Measurements from ENCODE around the gene ADAMTS16. TPM values are rescaled to one million over a fixed set of nuclear protein-coding genes. Genes with fewer than 3 reads are reported as not detected.

Gene ADAMTS16
- total RNA-seq, 1 experiment from 2014 or later = 0.28 TPM

DNA sequence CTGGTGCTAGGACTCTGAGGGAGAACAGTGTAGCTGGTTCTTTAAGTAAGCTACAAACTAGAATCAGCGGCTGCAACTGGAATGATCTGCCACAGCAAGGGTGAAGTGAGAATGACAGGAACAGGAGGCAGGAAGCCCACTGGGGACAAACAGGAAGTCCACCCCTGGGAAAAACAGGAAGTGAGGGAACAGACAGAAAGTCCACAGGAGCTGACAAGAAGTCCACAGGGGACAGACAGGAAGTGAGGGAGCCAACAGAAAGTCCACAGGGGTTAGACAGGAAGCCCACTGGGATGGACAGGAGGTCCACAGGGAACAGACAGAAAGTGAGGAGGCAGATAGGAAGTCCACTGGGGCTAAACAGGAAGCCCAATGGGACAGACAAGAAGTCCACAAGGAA is 15.5 kb downstream of the ADAMTS16 start:
- H3K27ac ChIP-seq (ENCODE audit: low read depth, low read length, poor library complexity, severe bottlenecking) = no peak overlapping the region
- peak; percentile 69 for DNase-seq (ENCODE audit: low spot score)
- ChIA-PET POLR2A (ENCODE audit: low non-redundant PET) (no interaction called here), CTCF (no interaction called here)
- H3K27me3 ChIP-seq (replicated peaks; ENCODE audit: insufficient read depth, low read depth, low read length, poor library complexity) = no peaks in the 10 kb centered on the region
- peaks cover 12% of the 10 kb centered on the region for H3K4me1 ChIP-seq (ENCODE audit: insufficient read depth, low read length, poor library complexity, severe bottlenecking)
- H3K4me3 ChIP-seq (ENCODE audit: low read depth, low read length, poor library complexity, severe bottlenecking) = no peak overlapping the region
- intact Hi-C loops (cut with micrococcal nuclease; ENCODE audit: unreplicated experiment) = no loop called here
- no peaks in the 10 kb centered on the region for H3K36me3 ChIP-seq (ENCODE audit: insufficient read depth, low read length, poor library complexity, severe bottlenecking)
- TF ChIP-seq EZH2 (IDR thresholded peaks at IDR 0.05; ENCODE audit: borderline replicate concordance, low read depth, low read length, poor library complexity, severe bottlenecking) = no peak
- TF ChIP-seq, protein P1, sequence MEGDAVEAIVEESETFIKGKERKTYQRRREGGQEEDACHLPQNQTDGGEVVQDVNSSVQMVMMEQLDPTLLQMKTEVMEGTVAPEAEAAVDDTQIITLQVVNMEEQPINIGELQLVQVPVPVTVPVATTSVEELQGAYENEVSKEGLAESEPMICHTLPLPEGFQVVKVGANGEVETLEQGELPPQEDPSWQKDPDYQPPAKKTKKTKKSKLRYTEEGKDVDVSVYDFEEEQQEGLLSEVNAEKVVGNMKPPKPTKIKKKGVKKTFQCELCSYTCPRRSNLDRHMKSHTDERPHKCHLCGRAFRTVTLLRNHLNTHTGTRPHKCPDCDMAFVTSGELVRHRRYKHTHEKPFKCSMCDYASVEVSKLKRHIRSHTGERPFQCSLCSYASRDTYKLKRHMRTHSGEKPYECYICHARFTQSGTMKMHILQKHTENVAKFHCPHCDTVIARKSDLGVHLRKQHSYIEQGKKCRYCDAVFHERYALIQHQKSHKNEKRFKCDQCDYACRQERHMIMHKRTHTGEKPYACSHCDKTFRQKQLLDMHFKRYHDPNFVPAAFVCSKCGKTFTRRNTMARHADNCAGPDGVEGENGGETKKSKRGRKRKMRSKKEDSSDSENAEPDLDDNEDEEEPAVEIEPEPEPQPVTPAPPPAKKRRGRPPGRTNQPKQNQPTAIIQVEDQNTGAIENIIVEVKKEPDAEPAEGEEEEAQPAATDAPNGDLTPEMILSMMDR (conservative IDR thresholded peaks at IDR 0.05; ENCODE audit: low read depth, low read length) = no peak
- peaks cover under 1% of the 10 kb centered on the region for H3K9me3 ChIP-seq (ENCODE audit: low read depth, low read length, poor library complexity, severe bottlenecking)
- BruUV-seq (replicated peaks) = no TSS peak

DNA sequence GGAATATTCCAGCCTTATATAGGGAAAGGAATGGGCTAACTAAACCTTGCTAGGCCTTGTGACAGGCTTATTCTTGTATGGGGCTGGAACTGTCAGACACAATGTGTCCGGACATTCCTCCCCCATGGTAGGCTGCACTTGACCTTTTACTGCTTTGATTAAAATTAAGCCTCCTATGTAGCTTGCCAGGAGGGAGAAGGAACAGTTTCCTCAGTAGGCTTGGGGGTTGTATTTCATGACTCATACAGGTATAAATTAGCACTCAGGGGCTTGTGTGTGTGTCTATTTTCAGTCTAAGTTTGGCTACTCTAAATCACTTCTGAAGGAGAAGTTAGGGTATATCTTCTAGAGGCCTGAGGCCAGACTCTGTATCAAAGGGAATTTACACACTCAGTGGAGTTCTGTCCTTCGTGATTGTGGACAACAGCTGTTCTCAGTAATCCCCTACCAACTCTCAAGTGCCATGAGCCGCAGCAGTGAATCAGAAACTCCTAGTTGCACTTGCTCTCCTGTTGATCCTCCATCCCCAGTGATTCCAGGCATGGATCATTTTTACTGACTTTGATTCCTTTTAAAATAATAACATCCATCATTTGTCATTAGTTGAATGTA is 16.4 kb downstream of the ADAMTS16 start:
- ChIA-PET POLR2A (ENCODE audit: low non-redundant PET) (no interaction called here), CTCF (no interaction called here)
- DNase-seq (ENCODE audit: low spot score) = no peak
- Histone ChIP-seq H3K4me1 (ENCODE audit: insufficient read depth, low read length, poor library complexity, severe bottlenecking) (peaks cover 12% of the 10 kb centered on the region), H3K36me3 (ENCODE audit: insufficient read depth, low read length, poor library complexity, severe bottlenecking) (no peaks in the 10 kb centered on the region), H3K27me3 (replicated peaks; ENCODE audit: insufficient read depth, low read depth, low read length, poor library complexity) (no peaks in the 10 kb centered on the region), H3K27ac (ENCODE audit: low read depth, low read length, poor library complexity, severe bottlenecking) (no peak overlapping the region), H3K9me3 (ENCODE audit: low read depth, low read length, poor library complexity, severe bottlenecking) (no peaks in the 10 kb centered on the region), H3K4me3 (ENCODE audit: low read depth, low read length, poor library complexity, severe bottlenecking) (no peak overlapping the region)
- TF ChIP-seq, protein P1 (conservative IDR thresholded peaks at IDR 0.05; ENCODE audit: low read depth, low read length) = no peak
- TF ChIP-seq EZH2 (IDR thresholded peaks at IDR 0.05; ENCODE audit: borderline replicate concordance, low read depth, low read length, poor library complexity, severe bottlenecking) = no peak
- intact Hi-C loops (cut with micrococcal nuclease; ENCODE audit: unreplicated experiment) = no loop called here
- BruUV-seq (replicated peaks) = no TSS peak

DNA sequence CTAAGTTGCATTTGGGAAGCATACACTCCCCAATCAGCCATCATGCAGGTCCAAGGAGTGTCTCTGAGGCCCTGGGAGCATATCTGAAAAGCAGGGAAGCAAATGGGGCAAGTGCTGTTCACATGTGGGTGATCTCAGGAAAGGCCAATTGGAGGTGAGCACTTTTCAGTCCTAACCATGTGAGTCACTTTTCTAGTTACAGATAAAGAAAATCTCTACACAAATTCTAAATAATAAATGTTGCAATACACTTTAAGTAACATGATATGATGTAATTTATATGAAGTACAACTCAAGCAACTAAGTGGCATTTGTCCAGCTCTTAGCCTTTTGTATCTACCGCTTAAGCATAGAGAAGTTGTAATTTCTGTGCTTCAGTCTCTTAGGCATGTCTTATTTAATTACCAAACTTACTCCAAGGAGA is 18.4 kb downstream of the ADAMTS16 start:
- no TSS peak for BruUV-seq (replicated peaks)
- H3K27ac ChIP-seq (ENCODE audit: low read depth, low read length, poor library complexity, severe bottlenecking) = no peak overlapping the region
- H3K36me3 ChIP-seq (ENCODE audit: insufficient read depth, low read length, poor library complexity, severe bottlenecking) = no peaks in the 10 kb centered on the region
- POLR2A ChIA-PET (ENCODE audit: low non-redundant PET) = no interaction called here
- no peaks in the 10 kb centered on the region for H3K9me3 ChIP-seq (ENCODE audit: low read depth, low read length, poor library complexity, severe bottlenecking)
- intact Hi-C loops (cut with micrococcal nuclease; ENCODE audit: unreplicated experiment) = no loop called here
- H3K27me3 ChIP-seq (replicated peaks; ENCODE audit: insufficient read depth, low read depth, low read length, poor library complexity) = no peaks in the 10 kb centered on the region
- TF ChIP-seq EZH2 (IDR thresholded peaks at IDR 0.05; ENCODE audit: borderline replicate concordance, low read depth, low read length, poor library complexity, severe bottlenecking) = no peak
- TF ChIP-seq, protein P1 (conservative IDR thresholded peaks at IDR 0.05; ENCODE audit: low read depth, low read length) = no peak
- CTCF ChIA-PET = no interaction called here
- DNase-seq (ENCODE audit: low spot score) = no peak
- no peak overlapping the region for H3K4me3 ChIP-seq (ENCODE audit: low read depth, low read length, poor library complexity, severe bottlenecking)
- peaks cover 12% of the 10 kb centered on the region for H3K4me1 ChIP-seq (ENCODE audit: insufficient read depth, low read length, poor library complexity, severe bottlenecking)
